Progenitor cell of endocrine pancreas (in vitro differentiated cells): ENCODE measurements around the gene TRHDE. TPM values are rescaled to one million over a fixed set of nuclear protein-coding genes. Genes with fewer than 3 reads are reported as not detected.
A peak's percentile ranks its signal among the peaks of the same experiment; 100 is the strongest.

ENCODE experiments used
- DNase-seq: peaks from one replicate; pipeline ENCODE4 v3.0.0; 2021; ENCODE audit warnings: low spot score; ENCODE audit not compliant: unreplicated experiment
- H3K27ac Mint-ChIP-seq: 2 replicates; pipeline ENCODE4 v1.8.0; 2021; ENCODE audit warnings: mild to moderate bottlenecking, moderate library complexity, mixed read lengths
- H3K27me3 Mint-ChIP-seq: 2 replicates; pipeline ENCODE4 v1.8.0; 2021; ENCODE audit warnings: mixed read lengths
- H3K36me3 Mint-ChIP-seq: 2 replicates; pipeline ENCODE4 v1.8.0; 2022; ENCODE audit warnings: mixed read lengths; ENCODE audit not compliant: insufficient read depth
- H3K4me1 Mint-ChIP-seq: 2 replicates; pipeline ENCODE4 v1.8.0; 2021; ENCODE audit warnings: low read depth, mixed read lengths
- H3K4me3 Mint-ChIP-seq: 2 replicates; pipeline ENCODE4 v1.8.0; 2021; ENCODE audit warnings: low read depth, mild to moderate bottlenecking, moderate library complexity, mixed read lengths
- H3K9me3 Mint-ChIP-seq: 2 replicates; pipeline ENCODE4 v1.8.0; 2021; ENCODE audit warnings: low read depth, mixed read lengths
- total RNA-seq: library from RNA; stranded (reverse); gene quantifications from 2 replicates; pipeline ENCODE4 v1.2.1, GENCODE V29; 2021
- TF ChIP-seq, protein P1 (sequence below): fragments of 200-600 bp; sonication (generic); IDR thresholded peaks from one replicate; pipeline ENCODE4 v1.5.0; 2021; ENCODE audit warnings: antibody characterized with exemption, mild to moderate bottlenecking; ENCODE audit not compliant: unreplicated experiment

The TRHDE gene
- total RNA-seq, 1 donor from 2014 or later, result 2.7 TPM

DNA sequence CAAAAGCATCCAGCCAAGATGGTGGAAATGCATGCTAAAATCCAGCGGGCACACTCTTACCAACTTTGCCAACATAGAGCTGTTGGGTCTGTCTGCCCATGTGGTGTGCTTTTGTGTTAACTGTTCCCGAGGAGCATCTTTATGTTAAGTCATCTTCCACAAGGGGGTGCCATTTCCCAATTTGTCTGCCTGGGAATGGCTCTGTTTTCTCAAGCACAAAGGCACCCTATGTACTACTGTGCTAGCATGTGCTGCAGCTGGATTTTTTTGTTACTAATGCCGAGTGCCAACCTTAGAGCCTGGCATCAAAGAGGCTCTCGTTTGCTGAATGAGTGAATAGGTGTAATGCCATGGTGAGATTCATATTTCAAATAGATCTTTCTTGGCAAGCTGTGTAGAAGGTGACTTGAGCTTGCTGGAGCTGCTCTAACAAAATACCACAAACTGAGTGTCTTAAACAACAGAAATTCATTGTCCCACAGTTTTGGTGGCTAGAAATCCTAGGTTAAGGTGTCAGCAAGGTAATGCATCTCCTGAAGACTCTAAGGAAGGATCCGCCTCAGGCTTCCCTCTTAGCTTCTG lies 74.3 kb downstream of the TRHDE start:
- H3K9me3 Mint-ChIP-seq, result no peaks in the 10 kb centered on the region
- H3K4me1 Mint-ChIP-seq, result peaks cover 11% of the 10 kb centered on the region
- peak; percentile 67 for DNase-seq
- no peaks in the 10 kb centered on the region for H3K27me3 Mint-ChIP-seq
- H3K36me3 Mint-ChIP-seq, result no peaks in the 10 kb centered on the region
- H3K4me3 Mint-ChIP-seq, result no peak overlapping the region
- TF ChIP-seq, protein P1, sequence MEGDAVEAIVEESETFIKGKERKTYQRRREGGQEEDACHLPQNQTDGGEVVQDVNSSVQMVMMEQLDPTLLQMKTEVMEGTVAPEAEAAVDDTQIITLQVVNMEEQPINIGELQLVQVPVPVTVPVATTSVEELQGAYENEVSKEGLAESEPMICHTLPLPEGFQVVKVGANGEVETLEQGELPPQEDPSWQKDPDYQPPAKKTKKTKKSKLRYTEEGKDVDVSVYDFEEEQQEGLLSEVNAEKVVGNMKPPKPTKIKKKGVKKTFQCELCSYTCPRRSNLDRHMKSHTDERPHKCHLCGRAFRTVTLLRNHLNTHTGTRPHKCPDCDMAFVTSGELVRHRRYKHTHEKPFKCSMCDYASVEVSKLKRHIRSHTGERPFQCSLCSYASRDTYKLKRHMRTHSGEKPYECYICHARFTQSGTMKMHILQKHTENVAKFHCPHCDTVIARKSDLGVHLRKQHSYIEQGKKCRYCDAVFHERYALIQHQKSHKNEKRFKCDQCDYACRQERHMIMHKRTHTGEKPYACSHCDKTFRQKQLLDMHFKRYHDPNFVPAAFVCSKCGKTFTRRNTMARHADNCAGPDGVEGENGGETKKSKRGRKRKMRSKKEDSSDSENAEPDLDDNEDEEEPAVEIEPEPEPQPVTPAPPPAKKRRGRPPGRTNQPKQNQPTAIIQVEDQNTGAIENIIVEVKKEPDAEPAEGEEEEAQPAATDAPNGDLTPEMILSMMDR, result peak; percentile 71
- no peak overlapping the region for H3K27ac Mint-ChIP-seq

DNA sequence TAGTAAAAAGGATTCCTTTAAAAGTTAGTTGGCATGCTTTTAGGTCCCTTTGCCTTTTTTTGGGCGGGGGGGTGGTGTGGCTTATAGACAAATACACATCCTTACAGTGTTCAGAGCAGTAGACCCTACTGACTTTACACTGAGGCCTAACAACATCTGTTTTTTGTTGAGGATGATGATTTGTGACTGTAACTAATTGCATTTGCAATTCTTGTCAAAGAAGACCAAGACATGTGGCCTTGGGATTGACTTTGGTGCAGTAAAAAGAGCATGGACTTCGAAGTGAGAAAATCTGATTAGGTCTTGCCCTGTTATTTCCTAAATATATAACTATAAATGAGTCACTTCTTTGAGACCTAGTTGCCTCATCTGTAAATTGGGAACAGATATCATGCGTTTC lies 77.3 kb downstream of the TRHDE start:
- Mint-ChIP-seq H3K4me1 (peaks cover 11% of the 10 kb centered on the region), H3K4me3 (no peak overlapping the region), H3K9me3 (no peaks in the 10 kb centered on the region)

DNA sequence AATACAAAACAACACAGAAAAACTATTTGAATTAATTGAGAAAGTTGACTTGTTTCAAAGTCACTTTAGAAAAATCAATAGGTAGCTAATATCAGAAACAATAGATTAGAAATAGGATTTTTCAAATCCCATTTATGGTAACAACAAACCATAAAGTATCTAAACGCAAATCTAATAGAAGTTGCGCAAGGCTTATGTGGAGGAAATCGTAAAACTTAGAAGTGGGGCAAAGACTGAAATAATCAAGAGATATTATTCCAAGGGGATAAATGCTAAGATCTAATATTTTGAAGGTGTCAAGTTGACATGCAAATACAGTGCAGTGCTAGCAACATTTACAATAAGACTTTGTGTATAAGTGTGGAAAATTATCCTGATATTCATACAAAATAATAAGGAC lies 87.2 kb downstream of the TRHDE start:
- Mint-ChIP-seq H3K27ac (no peak overlapping the region), H3K4me1 (no peaks in the 10 kb centered on the region), H3K4me3 (no peak overlapping the region), H3K36me3 (no peaks in the 10 kb centered on the region), H3K27me3 (no peaks in the 10 kb centered on the region), H3K9me3 (peaks cover 7% of the 10 kb centered on the region)
- no peak for DNase-seq
- TF ChIP-seq, protein P1, result no peak

More for the DNA sequence above, 77.3 kb downstream of the TRHDE start:
- Mint-ChIP-seq H3K27me3 (no peaks in the 10 kb centered on the region), H3K36me3 (no peaks in the 10 kb centered on the region), H3K27ac (no peak overlapping the region)
- TF ChIP-seq, protein P1, result no peak
- DNase-seq, result no peak

DNA sequence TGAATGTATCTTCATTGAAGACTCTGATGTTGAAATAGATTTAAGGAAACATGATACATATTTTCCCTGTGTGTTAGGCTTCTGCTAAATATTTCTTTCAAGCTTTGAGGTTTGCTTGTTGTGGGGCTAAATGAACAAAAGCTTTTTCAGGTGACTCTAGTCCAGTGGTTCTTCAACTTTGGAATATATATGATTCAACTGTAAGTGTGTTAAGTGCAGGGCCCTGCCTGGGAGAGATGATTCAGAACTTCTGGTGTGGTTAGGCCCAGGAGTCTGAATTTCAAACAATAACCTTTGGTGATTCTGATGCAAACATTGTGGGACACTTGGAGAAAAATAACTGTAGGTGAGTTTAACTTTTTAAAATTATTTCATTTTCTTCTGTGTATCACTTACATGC lies 93.0 kb downstream of the TRHDE start:
- TF ChIP-seq, protein P1, result no peak
- H3K27ac Mint-ChIP-seq, result no peak overlapping the region
- DNase-seq, result no peak
- H3K4me3 Mint-ChIP-seq, result no peak overlapping the region
- H3K4me1 Mint-ChIP-seq, result peaks cover 14% of the 10 kb centered on the region
- no peaks in the 10 kb centered on the region for H3K9me3 Mint-ChIP-seq
- no peaks in the 10 kb centered on the region for H3K27me3 Mint-ChIP-seq
- H3K36me3 Mint-ChIP-seq, result no peaks in the 10 kb centered on the region

DNA sequence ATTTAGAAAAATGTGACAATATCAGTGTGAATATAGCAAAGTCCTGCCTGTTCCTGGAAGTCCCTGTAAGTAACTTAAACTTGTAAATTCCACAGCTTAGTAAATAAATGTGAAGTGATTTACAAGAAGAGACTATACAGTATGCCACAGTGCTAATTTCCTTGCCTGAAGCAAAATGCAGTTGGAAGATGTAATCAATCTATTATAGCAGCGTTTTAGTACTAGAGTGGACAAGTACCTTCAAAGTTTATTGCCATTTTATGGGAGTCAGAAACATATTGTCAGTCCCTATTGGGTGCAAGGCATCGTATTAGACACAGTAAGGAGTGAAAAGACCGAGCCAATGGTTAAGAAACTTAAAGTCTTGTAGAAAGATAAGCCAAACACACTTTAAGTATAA lies 94.1 kb downstream of the TRHDE start:
- no peak overlapping the region for H3K4me3 Mint-ChIP-seq
- H3K36me3 Mint-ChIP-seq, result no peaks in the 10 kb centered on the region
- no peak for DNase-seq
- H3K4me1 Mint-ChIP-seq, result peaks cover 18% of the 10 kb centered on the region
- no peaks in the 10 kb centered on the region for H3K27me3 Mint-ChIP-seq
- H3K27ac Mint-ChIP-seq, result no peak overlapping the region
- TF ChIP-seq, protein P1, result no peak
- H3K9me3 Mint-ChIP-seq, result no peaks in the 10 kb centered on the region
